ENCODE data around the gene ZNRF1. TPM values are rescaled to one million over a fixed set of nuclear protein-coding genes. Genes with fewer than 3 reads are reported as not detected.
A peak's percentile ranks its signal among the peaks of the same experiment; 100 is the strongest.

ZNRF1 gene
- total and polyA plus RNA-seq, 2 of the 13 experiments (the other 11 are each of a cell fraction or from before 2014, with no cell fraction given), result 43.9 to 58.7 TPM

DNA sequence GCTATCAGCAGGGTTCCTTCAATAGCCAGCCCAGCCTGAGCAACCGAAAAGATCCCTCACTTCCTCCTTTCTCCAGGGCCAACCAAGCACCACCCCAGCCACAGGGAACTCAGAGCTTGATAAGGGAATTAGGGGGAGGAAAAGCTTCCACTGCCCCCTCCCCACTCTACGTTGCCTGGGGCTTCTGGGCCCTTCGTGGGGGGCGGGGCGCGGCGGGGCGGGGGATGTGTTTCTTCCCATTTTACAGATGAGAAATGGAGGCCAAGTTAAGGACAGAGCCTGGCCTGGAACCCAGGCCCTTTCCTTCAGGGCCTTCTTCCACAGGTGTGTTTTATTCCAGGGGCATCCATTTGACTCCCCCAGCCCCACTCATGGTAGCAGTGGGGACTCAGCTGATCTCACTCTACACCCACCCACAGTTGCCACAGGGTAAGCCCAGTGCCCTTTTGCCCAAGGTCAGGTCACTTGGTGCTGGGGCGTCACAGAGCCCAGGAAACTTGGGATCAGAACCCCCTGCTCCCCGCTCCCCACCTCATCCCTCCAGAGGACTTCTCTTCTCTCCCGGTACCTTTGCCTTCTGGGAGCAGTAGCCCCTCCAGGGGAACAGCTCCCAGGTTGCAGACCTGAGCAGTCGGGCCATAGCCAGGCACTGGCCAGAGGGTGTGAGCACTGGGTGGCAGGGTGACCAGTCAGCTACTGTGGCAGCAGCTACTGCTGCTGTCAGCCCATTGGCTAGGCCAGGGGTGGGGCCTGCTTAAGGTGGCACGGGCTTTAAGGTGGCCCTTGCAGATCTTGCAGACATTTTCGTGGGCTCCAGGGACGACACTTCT lies 117.5 kb downstream of the ZNRF1 start, which contains the start of gene LDHD (continued):
- peak; percentile 78 for TF ChIP-seq HMGXB3 (CRISPR knock-in tag; IDR thresholded peaks at IDR 0.05; ENCODE audit: borderline replicate concordance)

GRCh38 chr16:75116911-75117245 lies 118.1 kb downstream of the ZNRF1 start:
- Histone ChIP-seq H3K36me3 (replicated peaks in 1 of 2; ENCODE audit: control insufficient read depth in 1 of 2, insufficient read depth in 2 of 2, low read length in 2 of 2) (0 out of 5 replicates have a peak, but pooled peaks cover 0 to 2% of the 10 kb centered on the region in 2 experiments), H2AFZ (ENCODE audit: low read length) (peak overlapping the region; percentile 65), H3K4me3 (replicated peaks in 1 of 3; ENCODE audit: insufficient read depth in 1 of 3, low read depth in 2 of 3, low read length in 3 of 3) (peak overlapping the region; percentile 56 to 83 (median 59)), H3K27ac (ENCODE audit: extremely low read length, insufficient read depth, low read length) (peak overlapping the region; percentile 48), H3K4me1 (ENCODE audit: insufficient read depth, low read length) (peaks cover 72% of the 10 kb centered on the region), H3K9ac (ENCODE audit: insufficient read depth, low read depth, low read length) (peak overlapping the region; percentile 75), H3K9me3 (ENCODE audit: low read length) (peaks cover 12% of the 10 kb centered on the region), H3K27me3 (ENCODE audit: control insufficient read depth in 1 of 2, insufficient read depth in 2 of 2, low read length in 2 of 2) (no peaks in the 10 kb centered on the region; a peak in 1 of 5 replicates), H3K4me2 (ENCODE audit: low read depth, low read length) (peak overlapping the region; percentile 79), H4K20me1 (ENCODE audit: insufficient read depth, low read length) (no peaks in the 10 kb centered on the region), H3K79me2 (ENCODE audit: insufficient read depth, low read length) (peaks cover 23% of the 10 kb centered on the region)
- POLR2A ChIA-PET, result interaction anchor here (0.6 to 1.5 kb wide), 7 partner anchors 9 to 132 kb away, joined by 3 to 13 read pairs (median 7); partner anchors contain the start of genes WDR59 and ZNRF1
- no peak for DNase-seq (ENCODE audit: low spot score)
- intact Hi-C loops (cut with micrococcal nuclease; ENCODE audit: unreplicated experiment), result loop anchor here (1.0 kb wide), 1 partner anchor 31 kb away; the partner anchor contains the start of gene ZFP1
- BruUV-seq (replicated peaks), result no TSS peak
- CTCF ChIA-PET (ENCODE audit: low intra/inter-chr PET ratio, low total read pairs), result no interaction called here
- 0% methylated on average over 3 of the region's 3 CpGs for WGBS (ENCODE audit: low lambda C conversion rate)
- no peak for FAIRE-seq
- in situ Hi-C loops (cut with HindIII; ENCODE audit: extremely low pct_ligation_motif_present, low pct_unique_long_range_greater_than_20kb), result no loop called here
- no peak for ATAC-seq
- TF ChIP-seq FOXC1 (CRISPR knock-in tag; IDR thresholded peaks at IDR 0.05; ENCODE audit: borderline replicate concordance) (no peak), ZNF234 (CRISPR knock-in tag; conservative IDR thresholded peaks at IDR 0.05) (no peak), ELF1 (CRISPR knock-in tag; IDR thresholded peaks at IDR 0.05) (no peak), RFX3 (CRISPR knock-in tag; IDR thresholded peaks at IDR 0.05) (no peak), SMARCC2 (IDR thresholded peaks at IDR 0.05) (no peak), ZNF619 (CRISPR knock-in tag; IDR thresholded peaks at IDR 0.05) (no peak), SMC3 (IDR thresholded peaks at IDR 0.05; ENCODE audit: low read length) (no peak), SCMH1 (CRISPR knock-in tag; IDR thresholded peaks at IDR 0.05; ENCODE audit: borderline replicate concordance) (no peak), PHB2 (IDR thresholded peaks at IDR 0.05; ENCODE audit: partially characterized antibody) (no peak), NFKB2 (CRISPR knock-in tag; IDR thresholded peaks at IDR 0.05; ENCODE audit: borderline replicate concordance) (no peak), KLF16 (CRISPR knock-in tag; IDR thresholded peaks at IDR 0.05) (no peak), ZNF263 (CRISPR knock-in tag; IDR thresholded peaks at IDR 0.05) (no peak), EHMT2 (IDR thresholded peaks at IDR 0.05; ENCODE audit: borderline replicate concordance, low read depth, low read length) (no peak), ZFP82 (CRISPR knock-in tag; IDR thresholded peaks at IDR 0.05; ENCODE audit: borderline replicate concordance) (no peak)
- TF ChIP-seq, protein P1, sequence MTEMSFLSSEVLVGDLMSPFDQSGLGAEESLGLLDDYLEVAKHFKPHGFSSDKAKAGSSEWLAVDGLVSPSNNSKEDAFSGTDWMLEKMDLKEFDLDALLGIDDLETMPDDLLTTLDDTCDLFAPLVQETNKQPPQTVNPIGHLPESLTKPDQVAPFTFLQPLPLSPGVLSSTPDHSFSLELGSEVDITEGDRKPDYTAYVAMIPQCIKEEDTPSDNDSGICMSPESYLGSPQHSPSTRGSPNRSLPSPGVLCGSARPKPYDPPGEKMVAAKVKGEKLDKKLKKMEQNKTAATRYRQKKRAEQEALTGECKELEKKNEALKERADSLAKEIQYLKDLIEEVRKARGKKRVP (CRISPR knock-in tag; IDR thresholded peaks at IDR 0.05), result no peak
- TF ChIP-seq, protein P2, sequence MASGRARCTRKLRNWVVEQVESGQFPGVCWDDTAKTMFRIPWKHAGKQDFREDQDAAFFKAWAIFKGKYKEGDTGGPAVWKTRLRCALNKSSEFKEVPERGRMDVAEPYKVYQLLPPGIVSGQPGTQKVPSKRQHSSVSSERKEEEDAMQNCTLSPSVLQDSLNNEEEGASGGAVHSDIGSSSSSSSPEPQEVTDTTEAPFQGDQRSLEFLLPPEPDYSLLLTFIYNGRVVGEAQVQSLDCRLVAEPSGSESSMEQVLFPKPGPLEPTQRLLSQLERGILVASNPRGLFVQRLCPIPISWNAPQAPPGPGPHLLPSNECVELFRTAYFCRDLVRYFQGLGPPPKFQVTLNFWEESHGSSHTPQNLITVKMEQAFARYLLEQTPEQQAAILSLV (CRISPR knock-in tag; IDR thresholded peaks at IDR 0.05; ENCODE audit: borderline replicate concordance), result no peak

Measured in HepG2 (cell line).